Heart left ventricle (tissue), 16 donors: Measurements from ENCODE around the gene HOXC13. TPM values are rescaled to one million over a fixed set of nuclear protein-coding genes. Genes with fewer than 3 reads are reported as not detected.

Experiments used
- ATAC-seq, 4 donors: fragments of 200-7000 bp; cut with Tn5 transposase; one replicate each; pipeline ENCODE4 v1.9.1; 2020 to 2022; ENCODE audit warnings: moderate library complexity in 4 of 4, mild to moderate bottlenecking in 3 of 4, moderate number of reproducible peaks in 1 of 4
- DNase-seq, 5 donors: peaks; one replicate each; pipeline ENCODE4 v3.0.0-alpha.2; 2020
- H3K27ac ChIP-seq, 12 donors: fragments of 200-600 bp; sonication (generic) in 4 of 12; one replicate each; pipeline versions ENCODE4 v1.5.0 to v1.8.0; 2016 to 2022; ENCODE audit warnings: mild to moderate bottlenecking in 2 of 12
- H3K27me3 ChIP-seq, 9 donors: fragments of 200-600 bp; sonication (generic) in 2 of 9; one replicate each; pipeline versions ENCODE4 v1.5.1 to v1.8.0; 2016 to 2022; ENCODE audit warnings: mild to moderate bottlenecking in 3 of 9
- H3K36me3 ChIP-seq, 9 donors: fragments of 200-600 bp; sonication (generic) in 2 of 9; one replicate each; pipeline versions ENCODE4 v1.5.0 to v1.8.0; 2018 to 2022; ENCODE audit warnings: mild to moderate bottlenecking in 2 of 9
- H3K4me1 ChIP-seq, 12 donors: fragments of 200-600 bp; sonication (generic) in 4 of 12; one replicate each; pipeline versions ENCODE4 v1.5.0 to v1.8.0; 2016 to 2022; ENCODE audit warnings: mild to moderate bottlenecking in 3 of 12
- H3K4me3 ChIP-seq, 12 donors: fragments of 200-600 bp; sonication (generic) in 4 of 12; one replicate each; pipeline versions ENCODE4 v1.5.0 to v1.8.0; 2017 to 2022; ENCODE audit warnings: mild to moderate bottlenecking in 9 of 12, moderate library complexity in 4 of 12
- H3K9me3 ChIP-seq, 12 donors: fragments of 200-600 bp; sonication (generic) in 4 of 12; one replicate each; pipeline versions ENCODE4 v1.5.0 to v1.8.0; 2016 to 2022; ENCODE audit warnings: mild to moderate bottlenecking in 1 of 12
- CTCF ChIP-seq, 12 donors: fragments of 200-600 bp; sonication (generic) in 4 of 12; IDR thresholded peaks; one replicate each; pipeline versions ENCODE4 v1.5.0 to v1.8.0; 2018 to 2022; ENCODE audit warnings: antibody characterized with exemption in 12 of 12, mild to moderate bottlenecking in 5 of 12
- POLR2A ChIP-seq, 2 donors: fragments of 450-650 bp; IDR thresholded peaks; one replicate each; pipeline ENCODE4 v1.6.1; 2017; ENCODE audit warnings: antibody characterized with exemption in 2 of 2, mild to moderate bottlenecking in 2 of 2, moderate library complexity in 2 of 2
- WGBS, 4 donors: extraction: QIAGEN DNeasy Blood & Tissue Kit in 2 of 4; methylation state at CpG; one replicate each; pipeline versions ENCODE4 v1.1.5 to v1.1.7; 2013 to 2018; 5-methylcytosine and 5-hydroxymethylcytosine counted together
- intact Hi-C, 10 donors: fragments of 100-400 bp; cut with DNase I; formaldehyde crosslinking; loops; one replicate each; pipeline versions ENCODE4 v1.11.1 to v1.14.2; 2022
- polyA plus RNA-seq, 2 donors: library from polyadenylated mRNA; stranded (reverse); fragments of 200-250 nt; gene quantifications; one replicate each; pipeline ENCODE4 v1.2.3, GENCODE V29; 2013
- total RNA-seq, 9 donors: library from RNA; depleted of rRNA in 2 of 9; stranded (reverse); fragments of >200 nt in 2 of 9; fragmentation: NEBNext Ultra II Directional in 3 of 9; extraction: Animal tissue kit (Norgen Biotek cat#: 25700) in 3 of 9; gene quantifications; one replicate each; pipeline versions ENCODE4 v1.1.0 to v1.2.4, GENCODE V29; 2016 to 2023
- donor health status: ischemic (EF 13 %, LVEDD 7.1; RV severe dilation, severe dysfunction).
- donor health status: healthy with polysubstance abuse.
- donor health status: DM: no; HTN: yes; CAD: no.
- donor health status: DM: no; HTN: no; CAD: no.
- donor health status: ischemic (EF 25% LVEDD 6.9; RV normal size, moderate dysfunction).
- donor health status: ischemic (EF 25% LVEDD 5.7; RV mildly dilated, moderate dysfunction).
- donor health status: healthy.
- donor health status: DM: yes; HTN: yes; CAD: no.
- donor health status: ischemic (EF 35%, LVEDD 5.7; RV mildly dilated, moderate dysfunction).
- donor health status: nonischemic (EF 11% LVEDD 7.7; RV severe dilation, severe dysfunction).
- donor health status: DM: yes; HTN: yes; CAD: no.
- donor health status: PGD.
- donor health status: ischemic (EF 29% LVEDD 5.4; RV normal size, mild dysfunction).
- donor health status: nonischemic (EF 23%, LVEDD 6.1; RV moderate dilation, normal function).

The HOXC13 gene
- total and polyA plus RNA-seq, 11 donors = not detected

GRCh38 chr12:53974084-53975063 lies 35.7 kb downstream of the HOXC13 start, which contains the start of gene HOTAIR:
HOTAIR (minus strand) TSS chr12:53974954.
- H3K4me1 ChIP-seq = peaks cover 0 to 25% (median 11%) of the 10 kb centered on the region in 12 donors
- H3K4me3 ChIP-seq = peak within 1 kb of the TSS in 10 of 12 donors; percentile 6 to 40 (median 18)
- ATAC-seq (no peak), DNase-seq (peak in 1 of 5 donors; percentile 24)
- H3K27ac ChIP-seq = no peak within 1 kb of the TSS
- H3K36me3 ChIP-seq = no peaks in the 10 kb centered on the region
- peaks cover 85 to 100% (median 99%) of the 10 kb centered on the region in 9 donors for H3K27me3 ChIP-seq
- no peaks in the 10 kb centered on the region for H3K9me3 ChIP-seq
- intact Hi-C loops = no loop called here
- TF ChIP-seq POLR2A (IDR thresholded peaks at IDR 0.05) (no peak), CTCF (IDR thresholded peaks at IDR 0.05) (no peak)
- WGBS, 4 donors = 1 to 6% (median 3%) methylated on average over 23 to 63 of the region's 63 CpGs

GRCh38 chr12:53975064-53975471 lies 36.4 kb downstream of the HOXC13 start:
- H3K9me3 ChIP-seq = no peaks in the 10 kb centered on the region
- H3K4me3 ChIP-seq = peak overlapping the region in 3 of 12 donors; percentile 12 to 40 (median 24)
- intact Hi-C loops = no loop called here
- no peaks in the 10 kb centered on the region for H3K36me3 ChIP-seq
- no peak for ATAC-seq
- TF ChIP-seq CTCF (IDR thresholded peaks at IDR 0.05) = no peak
- no peak for TF ChIP-seq POLR2A (IDR thresholded peaks at IDR 0.05)
- DNase-seq = peak in 1 of 5 donors; percentile 9
- 0 to 3% (median 2%) methylated on average over 9 to 25 of the region's 25 CpGs for WGBS, 4 donors
- H3K27ac ChIP-seq = no peak overlapping the region
- H3K4me1 ChIP-seq = peaks cover 0 to 25% (median 11%) of the 10 kb centered on the region in 12 donors
- peaks cover 83 to 100% (median 97%) of the 10 kb centered on the region in 9 donors for H3K27me3 ChIP-seq

DNA sequence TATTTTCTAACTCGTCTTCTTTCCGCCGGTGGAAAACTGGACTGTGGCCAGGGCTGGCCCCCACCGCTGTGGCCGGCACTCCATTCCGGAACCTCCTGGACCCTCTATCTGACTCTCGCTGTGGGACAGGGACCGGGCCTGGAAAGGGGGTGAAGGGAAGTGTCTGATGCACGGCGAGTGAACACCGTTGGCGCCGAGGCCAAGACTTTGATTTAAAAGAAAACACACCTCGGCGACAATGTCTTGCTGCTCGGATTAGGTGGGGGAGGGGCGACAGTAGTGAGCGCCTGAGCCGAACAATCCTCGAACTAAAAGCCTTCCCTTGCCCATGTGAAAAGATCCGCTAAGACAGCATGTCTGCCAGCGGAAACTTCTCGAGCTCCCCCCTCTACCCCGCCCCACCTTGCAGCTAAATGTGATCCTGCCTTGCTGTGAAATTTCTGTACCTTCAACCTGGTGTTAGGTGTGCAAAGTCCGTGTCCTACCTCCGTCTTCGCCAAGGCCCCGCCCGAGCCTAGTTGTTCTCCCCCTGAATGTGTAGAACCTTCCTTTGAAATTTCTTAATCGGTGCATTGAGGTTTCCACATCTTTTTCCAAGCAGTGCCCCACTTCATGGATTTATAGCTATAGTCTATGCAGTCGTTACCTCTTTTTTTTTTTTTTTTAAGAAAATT lies 37.0 kb downstream of the HOXC13 start:
- TF ChIP-seq POLR2A (IDR thresholded peaks at IDR 0.05) (no peak), CTCF (IDR thresholded peaks at IDR 0.05) (no peak)
- H3K9me3 ChIP-seq = no peaks in the 10 kb centered on the region
- H3K4me3 ChIP-seq = peak overlapping the region in 2 of 12 donors; percentile 12 to 40
- peaks cover 83 to 99% (median 97%) of the 10 kb centered on the region in 9 donors for H3K27me3 ChIP-seq
- H3K27ac ChIP-seq = no peak overlapping the region
- no peaks in the 10 kb centered on the region for H3K36me3 ChIP-seq
- H3K4me1 ChIP-seq = peaks cover 0 to 25% (median 11%) of the 10 kb centered on the region in 12 donors
- DNase-seq (peak in 1 of 5 donors; percentile 12), ATAC-seq (no peak)
- 5 to 9% (median 8%) methylated on average over 31 of the region's 31 CpGs for WGBS, 4 donors
- intact Hi-C loops = no loop called here
